K562 (cell line): ENCODE data around the gene NRSN2. TPM values are rescaled to one million over a fixed set of nuclear protein-coding genes. Genes with fewer than 3 reads are reported as not detected.

Experiments
- ATF6 ChIP-seq: sonication (generic); formaldehyde crosslinking; IDR thresholded peaks from 2 replicates; pipeline ENCODE4 v1.4.0; 2020; ENCODE audit warnings: mild to moderate bottlenecking, missing genetic modification reagents
- DIDO1 ChIP-seq: fragments of 450-650 bp; IDR thresholded peaks from 2 replicates; pipeline ENCODE4 v1.6.1; 2016; ENCODE audit warnings: low read depth, missing biosample characterization, missing genetic modification characterization
- E2F5 ChIP-seq: sonication (generic); formaldehyde crosslinking; IDR thresholded peaks from 2 replicates; pipeline ENCODE4 v1.8.0; 2022; ENCODE audit warnings: mild to moderate bottlenecking, missing genetic modification reagents
- ELF1 ChIP-seq: fragments of 200-800 bp; sonication (Bioruptor generic); IDR thresholded peaks from 2 replicates; pipeline ENCODE4 v1.6.1; 2016; ENCODE audit warnings: missing genetic modification characterization, missing compliant biosample characterization
- EP300 ChIP-seq: IDR thresholded peaks from 2 replicates; pipeline ENCODE4 v1.6.1; 2012; ENCODE audit warnings: low read length, improper control_type of control experiment
- HDAC1 ChIP-seq, 2 experiments: fragments of 450-650 bp; IDR thresholded peaks; 2 replicates each; pipeline ENCODE4 v1.6.1; 2016 to 2017; ENCODE audit warnings: inconsistent platforms in 1 of 2, mild to moderate bottlenecking in 1 of 2, moderate library complexity in 1 of 2
- IRF2 ChIP-seq: sonication (generic); formaldehyde crosslinking; IDR thresholded peaks from 2 replicates; pipeline ENCODE4 v1.8.1; 2022; ENCODE audit warnings: mild to moderate bottlenecking, missing genetic modification reagents
- MXD1 ChIP-seq: fragments of 250-450 bp; sonication (Bioruptor Pico); IDR thresholded peaks from 2 replicates; pipeline ENCODE4 v1.8.0; 2021; ENCODE audit warnings: borderline replicate concordance, mild to moderate bottlenecking, moderate library complexity; ENCODE audit not compliant: poor library complexity, severe bottlenecking
- MYNN ChIP-seq, 2 experiments: sonication (generic); formaldehyde crosslinking in 1 of 2; IDR thresholded peaks; 2 replicates each; pipeline versions ENCODE4 v1.5.0 to v1.6.1; 2016 to 2020; ENCODE audit warnings: antibody characterized with exemption in 1 of 2, missing genetic modification reagents in 1 of 2
- PTBP1 ChIP-seq: fragments of 200-400 bp; formaldehyde crosslinking; IDR thresholded peaks from 2 replicates; pipeline ENCODE4 v1.6.1; 2017; ENCODE audit warnings: low read depth, low read length
- PYGO2 ChIP-seq: fragments of 450-650 bp; IDR thresholded peaks from 2 replicates; pipeline ENCODE4 v1.6.1; 2016; ENCODE audit warnings: mild to moderate bottlenecking, missing genetic modification characterization, moderate library complexity, missing compliant biosample characterization
- RBM17 ChIP-seq: fragments of 200-400 bp; formaldehyde crosslinking; IDR thresholded peaks from 2 replicates; pipeline ENCODE4 v1.6.1; 2017; ENCODE audit warnings: low read depth, mild to moderate bottlenecking, low read length, borderline replicate concordance
- RFX5 ChIP-seq: IDR thresholded peaks from 2 replicates; pipeline ENCODE4 v1.6.1; 2011; ENCODE audit warnings: low read depth, mild to moderate bottlenecking, improper control_type of control experiment, low read length
- SAP30 ChIP-seq: fragments of 200-600 bp; sonication (generic); IDR thresholded peaks from 2 replicates; pipeline ENCODE4 v1.6.1; 2012; ENCODE audit warnings: borderline replicate concordance, low read depth, mild to moderate bottlenecking, moderate library complexity, low read length, control low read depth, inconsistent platforms; ENCODE audit not compliant: insufficient read depth, poor library complexity, severe bottlenecking
- SMARCE1 ChIP-seq: fragments of 450-650 bp; IDR thresholded peaks from 2 replicates; pipeline ENCODE4 v1.7.1; 2016; ENCODE audit warnings: mild to moderate bottlenecking
- SOX6 ChIP-seq: fragments of 450-650 bp; IDR thresholded peaks from 2 replicates; pipeline ENCODE4 v1.6.1; 2014; ENCODE audit warnings: mild to moderate bottlenecking
- TOE1 ChIP-seq, 2 experiments: fragments of 450-650 bp in 1 of 2; sonication (generic) in 1 of 2; formaldehyde crosslinking in 1 of 2; IDR thresholded peaks; 2 replicates each; pipeline versions ENCODE4 v1.7.1 to v1.8.0; 2016 to 2022; ENCODE audit warnings: borderline replicate concordance in 2 of 2, mild to moderate bottlenecking in 2 of 2, antibody characterized with exemption in 1 of 2, inconsistent platforms in 1 of 2, low read depth in 1 of 2, missing genetic modification reagents in 1 of 2, moderate library complexity in 1 of 2
- ZBTB12 ChIP-seq: fragments of 250-450 bp; sonication (Bioruptor Pico); IDR thresholded peaks from 2 replicates; pipeline ENCODE4 v1.4.0; 2020
- ZNF408 ChIP-seq: fragments of 250-450 bp; sonication (Bioruptor Pico); IDR thresholded peaks from 2 replicates; pipeline ENCODE4 v1.4.0; 2020; ENCODE audit warnings: low read depth, mild to moderate bottlenecking, moderate library complexity
- ZNF431 ChIP-seq: sonication (generic); formaldehyde crosslinking; IDR thresholded peaks from 2 replicates; pipeline ENCODE4 v1.8.0; 2022; ENCODE audit warnings: mild to moderate bottlenecking, missing genetic modification reagents
- ZNF445 ChIP-seq: fragments of 250-450 bp; sonication (Bioruptor Pico); IDR thresholded peaks from 2 replicates; pipeline ENCODE4 v1.4.0; 2020; ENCODE audit warnings: low read depth, mild to moderate bottlenecking, moderate library complexity
- ZNF695 ChIP-seq: fragments of 450-650 bp; formaldehyde crosslinking; IDR thresholded peaks from 2 replicates; pipeline ENCODE4 v1.4.0; 2020; ENCODE audit warnings: mild to moderate bottlenecking, moderate library complexity
- ZNF75A ChIP-seq: fragments of 450-650 bp; formaldehyde crosslinking; IDR thresholded peaks from 2 replicates; pipeline ENCODE4 v1.4.0; 2020; ENCODE audit warnings: mild to moderate bottlenecking
- polyA plus RNA-seq, 8 experiments: library from polyadenylated mRNA; depleted of rRNA in 4 of 8; stranded (reverse) in 5 of 8; unstranded in 3 of 8; fragments of >200 nt; fragmentation: Nextera tagmentation in 2 of 8; fragmentation: Illumina TruSeq in 1 of 8; extraction: Ambion mirVana in 2 of 8; extraction: Trizol in 1 of 8; gene quantifications; 2 replicates each; pipeline versions ENCODE4 v1.2.1 to v1.2.3, GENCODE V29; 2011 to 2014; ENCODE audit warnings: inconsistent platforms in 1 of 8, missing spikeins in 1 of 8
- total RNA-seq, 7 experiments: library from RNA; depleted of rRNA in 6 of 7; stranded (reverse); fragments of >200 nt in 6 of 7; fragmentation: Illumina TruSeq in 2 of 7; extraction: Trizol in 2 of 7; gene quantifications; 2 replicates each; pipeline versions ENCODE4 v1.2.1 to v1.2.3, GENCODE V29; 2011 to 2021; ENCODE audit warnings: low replicate concordance in 1 of 7

Gene NRSN2
- total and polyA plus RNA-seq, 9 of the 15 experiments (the other 6 are each of a cell fraction or from before 2014, with no cell fraction given) = 7.5 to 29.7 (median 11.1) TPM

GRCh38 chr20:380763-381580 is 34.1 kb downstream of the NRSN2 start (continued):
- TF ChIP-seq MYNN (IDR thresholded peaks at IDR 0.05) = peak; percentile 63; the same call in 1 of the 2 replicates
- no peak for TF ChIP-seq MYNN (CRISPR knock-in tag; IDR thresholded peaks at IDR 0.05)
- peak; percentile 81 for TF ChIP-seq SOX6
- peak; percentile 35; the same call in 1 of the 2 replicates for TF ChIP-seq ATF6
- no peak for TF ChIP-seq RFX5
- TF ChIP-seq HDAC1 (IDR thresholded peaks at IDR 0.05) = peak in 1 of 2 experiments; percentile 60; a peak in 2 of 4 replicates
- no peak for TF ChIP-seq DIDO1 (tag)
- no peak for TF ChIP-seq MXD1 (CRISPR knock-in tag)
- no peak for TF ChIP-seq RBM17
- TF ChIP-seq ZNF695 (CRISPR knock-in tag) = no peak
- peak; percentile 60 for TF ChIP-seq SAP30
- TF ChIP-seq ZNF75A (CRISPR knock-in tag) = no peak
- no peak for TF ChIP-seq ZNF408 (CRISPR knock-in tag)
- no peak for TF ChIP-seq ZNF445 (CRISPR knock-in tag)
- TF ChIP-seq ZNF431 (CRISPR knock-in tag) = peak; percentile 32; the same call in 1 of the 2 replicates
- no peak for TF ChIP-seq IRF2 (CRISPR knock-in tag)
- no peak for TF ChIP-seq E2F5 (CRISPR knock-in tag)
- TF ChIP-seq PTBP1 = no peak
- TF ChIP-seq ELF1 = peak; percentile 75
- TF ChIP-seq SMARCE1 = no peak; the same call in 1 of the 2 replicates
- TF ChIP-seq PYGO2 (tag) = no peak
- TF ChIP-seq EP300 = peak; percentile 97
- TF ChIP-seq TOE1 (IDR thresholded peaks at IDR 0.05; ENCODE audit: borderline replicate concordance) = peak; percentile 84; the same call in 1 of the 2 replicates
- TF ChIP-seq TOE1 (CRISPR knock-in tag; IDR thresholded peaks at IDR 0.05; ENCODE audit: borderline replicate concordance, low read depth) = no peak
- no peak for TF ChIP-seq ZBTB12 (CRISPR knock-in tag)
